ENCODE data around the gene ENTPD6. TPM values are rescaled to one million over a fixed set of nuclear protein-coding genes. Genes with fewer than 3 reads are reported as not detected.

Gene ENTPD6
- total and polyA plus RNA-seq, 2 of the 4 experiments (the other 2 are of a cell fraction): 61.1 to 98.6 TPM

DNA sequence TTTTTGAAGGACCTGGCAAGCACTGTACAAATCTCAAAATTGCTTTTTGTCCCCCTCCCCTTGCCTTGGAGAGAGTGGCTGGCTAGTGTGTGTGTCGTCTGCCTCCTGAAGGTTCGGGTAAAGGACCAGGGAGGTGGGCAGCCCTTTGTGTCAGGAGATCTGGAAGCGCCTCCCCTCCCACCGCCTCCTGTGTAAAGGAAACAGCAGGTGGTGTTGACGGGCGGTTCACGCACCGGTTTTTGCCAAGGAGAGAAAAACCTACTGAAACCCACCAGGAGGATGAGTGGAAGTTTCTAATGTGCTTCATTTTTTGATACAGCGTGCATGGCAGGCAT lies 1.2 kb downstream of the ENTPD6 start:
- H4K5ac ChIP-seq (ENCODE audit: low read depth, low read length): no peak overlapping the region
- peak overlapping the region; percentile 94 for H3K4me2 ChIP-seq (ENCODE audit: low read depth, low read length)
- 0 out of 2 replicates have a peak, but pooled peaks cover 2% of the 10 kb centered on the region for H3K36me3 ChIP-seq (ENCODE audit: control insufficient read depth, insufficient read depth, low read length)
- peak overlapping the region; percentile 90 for H3K4me3 ChIP-seq (ENCODE audit: insufficient read depth, low read depth, low read length)
- H3K14ac ChIP-seq (replicated peaks; ENCODE audit: low read depth, low read length): no peak overlapping the region; the same call in 1 of the 2 replicates
- H3K4me1 ChIP-seq (ENCODE audit: control insufficient read depth, insufficient read depth, low read length): peaks cover 7% of the 10 kb centered on the region
- no peak overlapping the region for H2BK5ac ChIP-seq (ENCODE audit: low read depth, low read length, poor library complexity, severe bottlenecking)
- no peak for ATAC-seq (ENCODE audit: low read depth)
- H2AK5ac ChIP-seq (ENCODE audit: low read depth, low read length): 0 out of 2 replicates have a peak overlapping the region, but pooled peaks have one; percentile 10
- WGBS, 2 experiments (ENCODE audit: extremely low coverage in 2 of 2, insufficient read length in 1 of 2): no CpG with 5 or more reads among the region's 9 CpGs
- 0 out of 2 replicates have a peak overlapping the region, but pooled peaks have one; percentile 92 for H3K9ac ChIP-seq (ENCODE audit: low read depth, low read length)
- no peak overlapping the region for H2BK15ac ChIP-seq (ENCODE audit: low read depth, low read length)
- peaks cover 36 to 47% of the 10 kb centered on the region in 2 experiments for H3K79me1 ChIP-seq (ENCODE audit: low read depth in 1 of 2, low read length in 2 of 2)
- no peak overlapping the region for H4K8ac ChIP-seq (ENCODE audit: low read depth in 2 of 2, low read length in 2 of 2)
- peaks cover 4% of the 10 kb centered on the region; the same call in 1 of the 2 replicates for H3K27me3 ChIP-seq (ENCODE audit: control insufficient read depth, insufficient read depth, low read length)
- no peak overlapping the region for H2BK20ac ChIP-seq (ENCODE audit: low read depth, low read length)
- TF ChIP-seq RAD21 (IDR thresholded peaks at IDR 0.05; ENCODE audit: low read length) (no peak), CHD1 (IDR thresholded peaks at IDR 0.05; ENCODE audit: low read depth, low read length) (no peak), FOS (IDR thresholded peaks at IDR 0.05; ENCODE audit: low read depth, low read length) (no peak), MAFK (IDR thresholded peaks at IDR 0.05; ENCODE audit: low read depth, low read length) (no peak), MAZ (IDR thresholded peaks at IDR 0.05; ENCODE audit: borderline replicate concordance, low read depth, low read length) (no peak), MXI1 (IDR thresholded peaks at IDR 0.05; ENCODE audit: borderline replicate concordance, low read depth, low read length) (no peak), CEBPB (IDR thresholded peaks at IDR 0.05; ENCODE audit: low read depth, low read length) (no peak), POLR2A (IDR thresholded peaks at IDR 0.05; ENCODE audit: low read depth, low read length) (no peak), NFE2L2 (IDR thresholded peaks at IDR 0.05; ENCODE audit: low read depth, low read length) (no peak), RCOR1 (IDR thresholded peaks at IDR 0.05; ENCODE audit: insufficient replicate concordance, low read length) (no peak), BHLHE40 (IDR thresholded peaks at IDR 0.05; ENCODE audit: low read depth, low read length) (no peak), RFX5 (IDR thresholded peaks at IDR 0.05; ENCODE audit: low read depth, low read length) (no peak), SMC3 (IDR thresholded peaks at IDR 0.05; ENCODE audit: low read depth, low read length) (no peak)
- TF ChIP-seq, protein P1, sequence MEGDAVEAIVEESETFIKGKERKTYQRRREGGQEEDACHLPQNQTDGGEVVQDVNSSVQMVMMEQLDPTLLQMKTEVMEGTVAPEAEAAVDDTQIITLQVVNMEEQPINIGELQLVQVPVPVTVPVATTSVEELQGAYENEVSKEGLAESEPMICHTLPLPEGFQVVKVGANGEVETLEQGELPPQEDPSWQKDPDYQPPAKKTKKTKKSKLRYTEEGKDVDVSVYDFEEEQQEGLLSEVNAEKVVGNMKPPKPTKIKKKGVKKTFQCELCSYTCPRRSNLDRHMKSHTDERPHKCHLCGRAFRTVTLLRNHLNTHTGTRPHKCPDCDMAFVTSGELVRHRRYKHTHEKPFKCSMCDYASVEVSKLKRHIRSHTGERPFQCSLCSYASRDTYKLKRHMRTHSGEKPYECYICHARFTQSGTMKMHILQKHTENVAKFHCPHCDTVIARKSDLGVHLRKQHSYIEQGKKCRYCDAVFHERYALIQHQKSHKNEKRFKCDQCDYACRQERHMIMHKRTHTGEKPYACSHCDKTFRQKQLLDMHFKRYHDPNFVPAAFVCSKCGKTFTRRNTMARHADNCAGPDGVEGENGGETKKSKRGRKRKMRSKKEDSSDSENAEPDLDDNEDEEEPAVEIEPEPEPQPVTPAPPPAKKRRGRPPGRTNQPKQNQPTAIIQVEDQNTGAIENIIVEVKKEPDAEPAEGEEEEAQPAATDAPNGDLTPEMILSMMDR (conservative IDR thresholded peaks at IDR 0.05; ENCODE audit: low read depth, low read length): no peak
- TF ChIP-seq, protein P2, sequence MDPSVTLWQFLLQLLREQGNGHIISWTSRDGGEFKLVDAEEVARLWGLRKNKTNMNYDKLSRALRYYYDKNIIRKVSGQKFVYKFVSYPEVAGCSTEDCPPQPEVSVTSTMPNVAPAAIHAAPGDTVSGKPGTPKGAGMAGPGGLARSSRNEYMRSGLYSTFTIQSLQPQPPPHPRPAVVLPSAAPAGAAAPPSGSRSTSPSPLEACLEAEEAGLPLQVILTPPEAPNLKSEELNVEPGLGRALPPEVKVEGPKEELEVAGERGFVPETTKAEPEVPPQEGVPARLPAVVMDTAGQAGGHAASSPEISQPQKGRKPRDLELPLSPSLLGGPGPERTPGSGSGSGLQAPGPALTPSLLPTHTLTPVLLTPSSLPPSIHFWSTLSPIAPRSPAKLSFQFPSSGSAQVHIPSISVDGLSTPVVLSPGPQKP (IDR thresholded peaks at IDR 0.05; ENCODE audit: borderline replicate concordance, low read depth, low read length): no peak
- TF ChIP-seq, protein P3, sequence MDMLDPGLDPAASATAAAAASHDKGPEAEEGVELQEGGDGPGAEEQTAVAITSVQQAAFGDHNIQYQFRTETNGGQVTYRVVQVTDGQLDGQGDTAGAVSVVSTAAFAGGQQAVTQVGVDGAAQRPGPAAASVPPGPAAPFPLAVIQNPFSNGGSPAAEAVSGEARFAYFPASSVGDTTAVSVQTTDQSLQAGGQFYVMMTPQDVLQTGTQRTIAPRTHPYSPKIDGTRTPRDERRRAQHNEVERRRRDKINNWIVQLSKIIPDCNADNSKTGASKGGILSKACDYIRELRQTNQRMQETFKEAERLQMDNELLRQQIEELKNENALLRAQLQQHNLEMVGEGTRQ (IDR thresholded peaks at IDR 0.05; ENCODE audit: low read depth, low read length): no peak
- peak overlapping the region; percentile 98 for H2AK9ac ChIP-seq (replicated peaks; ENCODE audit: low read depth, low read length, poor library complexity)
- H3K9me3 ChIP-seq (ENCODE audit: control insufficient read depth, insufficient read depth, low read length): no peaks in the 10 kb centered on the region
- H3K4ac ChIP-seq (ENCODE audit: low read depth, low read length): no peak overlapping the region
- peaks cover 15% of the 10 kb centered on the region for H3K9me1 ChIP-seq (ENCODE audit: insufficient read depth, low read length)
- POLR2A ChIA-PET (ENCODE audit: unreplicated experiment): no interaction called here
- in situ Hi-C loops (cut with MboI; ENCODE audit: low sequenced_read_pairs): loop anchor here (5.0 to 10.0 kb wide), 5 partner anchors 36 to 218 kb away; partner anchors contain the start of gene APMAP
- peaks cover 27% of the 10 kb centered on the region for H4K20me1 ChIP-seq (ENCODE audit: insufficient read depth, low read length)
- CTCF ChIA-PET: interaction anchor here (1.4 kb wide), 1 partner anchor 52 kb away, joined by 4 read pairs; no protein-coding TSS in a partner anchor
- intact Hi-C loops (cut with micrococcal nuclease): no loop called here
- no peak overlapping the region for H2AFZ ChIP-seq (replicated peaks; ENCODE audit: low read length, poor library complexity)
- H3K23ac ChIP-seq (ENCODE audit: low read depth, low read length): peak overlapping the region; percentile 68; the same call in 1 of the 2 replicates
- H3K56ac ChIP-seq (ENCODE audit: extremely low read depth, insufficient read depth, low read length): no peak overlapping the region
- dilution Hi-C loops (cut with HindIII; ENCODE audit: low sequenced_read_pairs, unreplicated experiment): no loop called here
- DNase-seq: no peak
- no peak overlapping the region for H2BK120ac ChIP-seq (ENCODE audit: low read depth, low read length)
- no peak overlapping the region for H4K91ac ChIP-seq (ENCODE audit: insufficient read depth, low read depth, low read length)
- H3K27ac ChIP-seq (ENCODE audit: insufficient read depth, low read length): no peak overlapping the region
- no TSS peak for BruUV-seq (replicated peaks)
- no peak overlapping the region for H3K18ac ChIP-seq (ENCODE audit: low read depth, low read length)

Measured in IMR-90 (cell line).